ENCODE measurements around the gene SETD6. TPM values are rescaled to one million over a fixed set of nuclear protein-coding genes. Genes with fewer than 3 reads are reported as not detected.

SETD6 gene
- total RNA-seq, 4 donors from 2014 or later = 37.3 to 59.2 (median 44.4) TPM

DNA sequence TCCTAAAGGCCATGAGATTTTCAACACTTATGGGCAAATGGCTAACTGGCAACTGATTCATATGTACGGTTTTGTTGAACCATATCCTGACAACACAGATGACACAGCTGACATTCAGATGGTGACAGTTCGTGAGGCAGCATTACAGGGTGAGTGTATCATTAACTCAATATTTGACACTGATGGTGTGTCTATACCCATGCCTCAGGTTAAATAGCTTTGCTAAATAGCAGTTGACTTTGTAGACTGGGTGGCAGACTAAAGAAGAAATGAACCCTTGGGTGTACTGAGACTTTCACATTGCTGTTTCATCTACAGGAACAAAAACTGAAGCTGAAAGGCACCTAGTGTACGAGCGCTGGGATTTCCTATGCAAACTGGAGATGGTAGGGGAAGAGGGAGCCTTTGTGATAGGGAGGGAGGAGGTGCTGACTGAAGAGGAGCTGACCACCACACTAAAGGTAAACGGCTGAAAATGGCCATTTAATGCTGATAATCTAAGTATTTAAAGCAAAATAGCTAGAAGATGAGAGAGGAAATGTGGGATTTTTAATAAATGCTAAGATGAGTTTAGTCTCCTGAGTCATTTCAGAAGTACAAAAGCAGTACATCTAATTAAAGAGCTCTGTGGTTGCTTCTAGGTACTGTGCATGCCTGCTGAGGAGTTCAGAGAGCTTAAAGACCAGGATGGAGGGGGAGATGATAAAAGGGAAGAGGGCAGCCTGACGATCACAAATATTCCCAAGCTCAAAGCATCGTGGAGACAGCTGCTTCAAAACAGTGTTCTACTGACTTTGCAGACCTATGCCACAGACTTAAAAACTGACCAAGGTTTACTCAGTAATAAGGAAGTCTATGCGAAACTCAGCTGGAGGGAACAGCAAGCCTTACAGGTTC lies 3.0 kb downstream of the SETD6 start:
- Histone ChIP-seq H3K36me3 (peaks cover 43 to 62% of the 10 kb centered on the region in 2 donors), H3K27me3 (no peaks in the 10 kb centered on the region), H3K9me3 (no peaks in the 10 kb centered on the region), H3K4me3 (replicated peaks in 1 of 3) (no peak overlapping the region), H3K27ac (no peak overlapping the region), H3K4me1 (peaks cover 9 to 10% of the 10 kb centered on the region in 2 donors)
- DNase-seq = no peak
- whole genome bisulfite sequencing, 2 donors = 85 to 86% methylated on average over 8 of the region's 8 CpGs
- intact Hi-C loops (cut with DNase I) = loop anchor here (10.0 kb wide), 1 partner anchor 236 kb away; no protein-coding TSS in a partner anchor
- no peak for TF ChIP-seq CTCF (IDR thresholded peaks at IDR 0.05)
- TF ChIP-seq POLR2A (IDR thresholded peaks at IDR 0.05) = no peak

DNA sequence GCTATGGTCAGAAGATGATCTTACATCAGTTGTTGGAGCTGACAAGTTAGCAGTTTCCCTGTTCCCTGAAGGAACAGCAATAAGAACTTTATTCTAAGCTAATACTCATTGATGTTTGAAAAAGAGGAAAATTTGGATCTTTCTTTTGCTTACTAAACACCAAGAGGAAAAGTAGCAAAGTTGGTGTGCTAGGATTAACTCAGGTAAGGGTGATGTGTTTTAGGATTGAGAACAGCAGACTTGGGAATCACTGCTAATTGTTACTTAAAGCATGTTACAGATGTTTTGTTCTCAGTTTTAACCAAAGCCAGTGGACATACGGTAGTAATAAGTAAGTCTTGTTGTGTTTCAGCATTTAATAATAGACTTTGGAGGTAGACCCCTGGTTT lies 3.7 kb downstream of the SETD6 start:
- 87 to 91% methylated on average over 1 of the region's 1 CpG for WGBS, 2 donors
- H3K36me3 ChIP-seq = peaks cover 44 to 69% of the 10 kb centered on the region in 2 donors
- H3K27me3 ChIP-seq = no peaks in the 10 kb centered on the region
- H3K4me1 ChIP-seq = peaks cover 9 to 10% of the 10 kb centered on the region in 2 donors
- no peak overlapping the region for H3K27ac ChIP-seq
- DNase-seq = no peak
- no peak overlapping the region for H3K4me3 ChIP-seq (replicated peaks in 1 of 3)
- intact Hi-C loops (cut with DNase I) = loop anchor here (10.0 kb wide), 1 partner anchor 236 kb away; no protein-coding TSS in a partner anchor
- H3K9me3 ChIP-seq = no peaks in the 10 kb centered on the region
- TF ChIP-seq POLR2A (IDR thresholded peaks at IDR 0.05) = no peak
- TF ChIP-seq CTCF (IDR thresholded peaks at IDR 0.05) = no peak

DNA sequence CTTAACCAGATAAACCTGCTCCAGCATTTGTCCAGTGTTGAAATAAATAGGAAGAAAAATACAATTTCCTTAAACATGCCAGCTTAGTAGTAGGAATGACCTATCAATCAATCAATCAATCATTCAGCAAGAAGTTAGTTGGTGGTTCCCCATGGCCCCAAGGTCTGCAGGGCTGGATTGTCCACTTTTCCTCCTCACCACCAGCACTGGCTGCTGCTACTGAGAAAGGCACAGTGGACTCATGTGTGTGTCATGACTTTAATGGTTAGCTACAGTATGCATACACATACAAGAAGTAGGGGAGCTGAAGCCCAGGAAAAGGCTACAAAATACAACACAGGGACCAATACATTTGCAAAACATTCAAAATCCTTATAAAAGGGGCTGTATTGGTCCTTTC lies 4.4 kb downstream of the SETD6 start:
- H3K9me3 ChIP-seq = no peaks in the 10 kb centered on the region
- H3K36me3 ChIP-seq = peaks cover 50 to 76% of the 10 kb centered on the region in 2 donors
- H3K27me3 ChIP-seq = no peaks in the 10 kb centered on the region
- H3K27ac ChIP-seq = no peak overlapping the region
- H3K4me3 ChIP-seq (replicated peaks in 1 of 3) = no peak overlapping the region
- TF ChIP-seq POLR2A (IDR thresholded peaks at IDR 0.05) (no peak), CTCF (IDR thresholded peaks at IDR 0.05) (no peak)
- no peak for DNase-seq
- H3K4me1 ChIP-seq = peaks cover 9 to 10% of the 10 kb centered on the region in 2 donors
- intact Hi-C loops (cut with DNase I) = loop anchor here (10.0 kb wide), 1 partner anchor 235 kb away; no protein-coding TSS in a partner anchor

GRCh38 chr16:58530179-58530578 lies 14.9 kb downstream of the SETD6 start:
- no peaks in the 10 kb centered on the region for H3K9me3 ChIP-seq
- DNase-seq = no peak
- H3K36me3 ChIP-seq = peaks cover 85 to 89% of the 10 kb centered on the region in 2 donors
- H3K27ac ChIP-seq = no peak overlapping the region
- H3K4me1 ChIP-seq = no peaks in the 10 kb centered on the region
- no peaks in the 10 kb centered on the region for H3K27me3 ChIP-seq
- no peak for TF ChIP-seq CTCF (IDR thresholded peaks at IDR 0.05)
- no peak for TF ChIP-seq POLR2A (IDR thresholded peaks at IDR 0.05)
- intact Hi-C loops (cut with DNase I) = no loop called here
- no peak overlapping the region for H3K4me3 ChIP-seq (replicated peaks in 1 of 3)
- WGBS, 2 donors = 94 to 95% methylated on average over 5 of the region's 5 CpGs

GRCh38 chr16:58532414-58532813 lies 17.1 kb downstream of the SETD6 start:
- Histone ChIP-seq H3K27me3 (no peaks in the 10 kb centered on the region), H3K27ac (no peak overlapping the region), H3K4me3 (replicated peaks in 1 of 3) (no peak overlapping the region), H3K4me1 (no peaks in the 10 kb centered on the region), H3K36me3 (peaks cover 93 to 96% of the 10 kb centered on the region in 2 donors), H3K9me3 (no peaks in the 10 kb centered on the region)
- TF ChIP-seq CTCF (IDR thresholded peaks at IDR 0.05) = no peak
- TF ChIP-seq POLR2A (IDR thresholded peaks at IDR 0.05) = no peak
- 95 to 96% methylated on average over 3 of the region's 3 CpGs for WGBS, 2 donors
- DNase-seq = no peak
- intact Hi-C loops (cut with DNase I) = no loop called here

All from thyroid gland (tissue), 4 donors.